C4-2B (cell line): ENCODE results near the gene FAM20C.

Experiments
- ZFX ChIP-seq: fragments of 450-650 bp; IDR thresholded peaks from 2 replicates; pipeline ENCODE4 v1.6.1; 2017
- TF ChIP-seq, protein P1 (sequence below): fragments of 450-650 bp; conservative IDR thresholded peaks from 2 replicates; pipeline ENCODE4 v1.5.1; 2017; ENCODE audit warnings: mild to moderate bottlenecking

DNA sequence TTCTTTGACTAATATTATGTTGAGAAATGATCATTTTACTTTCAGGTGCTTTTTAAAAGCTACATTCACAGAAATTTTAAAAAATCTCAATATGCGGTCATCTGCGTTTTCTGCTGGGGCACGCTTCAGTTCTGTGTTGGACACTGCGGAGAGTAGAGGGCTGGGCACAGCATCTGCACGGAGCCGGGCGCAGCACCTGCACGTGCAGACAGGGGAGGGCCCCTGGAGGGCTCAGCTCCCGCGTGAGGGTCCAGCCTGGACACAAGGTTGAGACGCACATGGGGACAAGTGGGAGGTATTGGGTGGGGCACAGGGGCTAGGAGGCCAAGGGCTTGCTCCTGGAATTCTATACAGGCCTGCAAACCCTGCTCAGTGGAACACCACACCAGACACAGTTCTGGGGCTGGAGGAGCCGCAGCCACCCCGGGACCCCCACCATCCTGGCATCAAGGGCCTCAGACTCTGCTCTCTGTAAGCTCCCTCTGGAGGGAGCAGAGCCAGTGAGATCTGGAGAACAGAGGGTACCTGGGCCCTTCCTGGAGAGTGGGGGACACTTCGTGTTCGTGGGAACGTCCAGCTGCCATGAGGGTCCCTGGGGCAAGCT lies 20.4 kb upstream of the FAM20C start:
- TF ChIP-seq, protein P1, sequence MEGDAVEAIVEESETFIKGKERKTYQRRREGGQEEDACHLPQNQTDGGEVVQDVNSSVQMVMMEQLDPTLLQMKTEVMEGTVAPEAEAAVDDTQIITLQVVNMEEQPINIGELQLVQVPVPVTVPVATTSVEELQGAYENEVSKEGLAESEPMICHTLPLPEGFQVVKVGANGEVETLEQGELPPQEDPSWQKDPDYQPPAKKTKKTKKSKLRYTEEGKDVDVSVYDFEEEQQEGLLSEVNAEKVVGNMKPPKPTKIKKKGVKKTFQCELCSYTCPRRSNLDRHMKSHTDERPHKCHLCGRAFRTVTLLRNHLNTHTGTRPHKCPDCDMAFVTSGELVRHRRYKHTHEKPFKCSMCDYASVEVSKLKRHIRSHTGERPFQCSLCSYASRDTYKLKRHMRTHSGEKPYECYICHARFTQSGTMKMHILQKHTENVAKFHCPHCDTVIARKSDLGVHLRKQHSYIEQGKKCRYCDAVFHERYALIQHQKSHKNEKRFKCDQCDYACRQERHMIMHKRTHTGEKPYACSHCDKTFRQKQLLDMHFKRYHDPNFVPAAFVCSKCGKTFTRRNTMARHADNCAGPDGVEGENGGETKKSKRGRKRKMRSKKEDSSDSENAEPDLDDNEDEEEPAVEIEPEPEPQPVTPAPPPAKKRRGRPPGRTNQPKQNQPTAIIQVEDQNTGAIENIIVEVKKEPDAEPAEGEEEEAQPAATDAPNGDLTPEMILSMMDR = no peak
- TF ChIP-seq ZFX = no peak
